HCT116 (cell line): ENCODE measurements around the gene DPP10. TPM values are rescaled to one million over a fixed set of nuclear protein-coding genes. Genes with fewer than 3 reads are reported as not detected.

Experiments
- ATAC-seq: fragments of 200-7000 bp; cut with Tn5 transposase; 2 replicates; pipeline ENCODE4 v1.9.1; 2020; ENCODE audit warnings: mild to moderate bottlenecking, moderate library complexity
- BruUV-seq: library from RNA; stranded (reverse); fragments of 400-500 nt; replicated peaks from 2 replicates; lab custom pipeline; 2021; lab: Mats Ljungman, UMichigan
- CTCF ChIA-PET: fragments of 300-600 bp; sonication (Branson Sonifier 250); formaldehyde crosslinking; loops from one replicate; lab custom pipeline; 2021; ENCODE audit warnings: antibody characterized with exemption; lab: Charles Lee
- POLR2A ChIA-PET: fragments of 300-600, 350-600 bp; sonication (Branson Sonifier 250); formaldehyde crosslinking; loops from one replicate; lab custom pipeline; 2021; ENCODE audit warnings: antibody characterized with exemption; lab: Charles Lee
- RAD21 ChIA-PET, 2 experiments: fragments of 300-600 bp; sonication (Branson Sonifier 250); formaldehyde crosslinking; loops; one replicate each; lab custom pipeline; 2023; ENCODE audit warnings: low total read pairs in 2 of 2; ENCODE audit not compliant: uncharacterized antibody in 2 of 2, unreplicated experiment in 2 of 2, low non-redundant PET in 1 of 2; lab: Charles Lee
- DNase-seq: peaks from one replicate; pipeline ENCODE4 v3.0.0-alpha.2; 2010; ENCODE audit warnings: low read depth, low spot score
- H2AFZ ChIP-seq: fragments of 200-600 bp; shearing (Covaris generic), sonication (generic); 2 replicates; pipeline ENCODE4 v1.6.1; 2017; ENCODE audit warnings: low read depth, mixed run types, mixed read lengths, antibody characterized with exemption, low read length; ENCODE audit not compliant: poor library complexity, severe bottlenecking
- H3K27ac ChIP-seq: 2 replicates; pipeline ENCODE4 v1.5.1; 2012; ENCODE audit warnings: low read depth, low read length
- H3K27me3 ChIP-seq: fragments of 200-600 bp; sonication (generic); 2 replicates; pipeline ENCODE4 v1.6.1; 2016; ENCODE audit warnings: mixed run types, low read length, mixed read lengths; ENCODE audit not compliant: insufficient read depth
- H3K36me3 ChIP-seq, 2 experiments: fragments of 200-500 bp in 1 of 2; fragments of 200-600 bp in 1 of 2; sonication (Bioruptor generic) in 1 of 2; sonication (generic) in 1 of 2; 2 replicates each; pipeline versions ENCODE4 v1.5.1 to v1.6.1; 2014 to 2016; ENCODE audit warnings: low read length in 2 of 2, inconsistent platforms in 1 of 2, mixed read lengths in 1 of 2, mixed run types in 1 of 2; ENCODE audit not compliant: insufficient read depth in 2 of 2, control insufficient read depth in 1 of 2
- H3K4me1 ChIP-seq, 2 experiments: fragments of 200-600 bp in 1 of 2; sonication (generic) in 1 of 2; 2 replicates each; pipeline versions ENCODE4 v1.5.1 to v1.6.1; 2012 to 2017; ENCODE audit warnings: low read length in 2 of 2, inconsistent platforms in 1 of 2, mild to moderate bottlenecking in 1 of 2, mixed read lengths in 1 of 2, mixed run types in 1 of 2, moderate library complexity in 1 of 2; ENCODE audit not compliant: insufficient read depth in 2 of 2, control insufficient read depth in 1 of 2
- H3K4me2 ChIP-seq: fragments of 200-600 bp; sonication (generic); 2 replicates; pipeline ENCODE4 v1.6.1; 2017; ENCODE audit warnings: mixed run types, low read length, mixed read lengths
- H3K4me3 ChIP-seq, 2 experiments: fragments of 200-600 bp in 1 of 2; sonication (generic) in 1 of 2; replicated peaks in 1 of 2; 2 replicates each; pipeline ENCODE4 v1.5.1; 2011 to 2016; ENCODE audit warnings: low read length in 2 of 2, control low read depth in 1 of 2, low read depth in 1 of 2, mild to moderate bottlenecking in 1 of 2, mixed read lengths in 1 of 2, mixed run types in 1 of 2
- H3K79me2 ChIP-seq: fragments of 200-600 bp; sonication (generic); 2 replicates; pipeline ENCODE4 v1.6.1; 2017; ENCODE audit warnings: mild to moderate bottlenecking, mixed run types, low read length, moderate library complexity, mixed read lengths; ENCODE audit not compliant: insufficient read depth
- H3K9ac ChIP-seq: fragments of 200-600 bp; sonication (generic); 2 replicates; pipeline ENCODE4 v1.6.1; 2016; ENCODE audit warnings: low read length, mixed read lengths
- H3K9me2 ChIP-seq: fragments of 200-600 bp; sonication (generic), shearing (Covaris generic); 2 replicates; pipeline ENCODE4 v1.6.1; 2017; ENCODE audit warnings: mixed run types, mild to moderate bottlenecking, moderate library complexity; ENCODE audit not compliant: insufficient read depth
- H3K9me3 ChIP-seq, 2 experiments: fragments of 200-500 bp in 1 of 2; fragments of 200-600 bp in 1 of 2; sonication (Bioruptor generic) in 1 of 2; sonication (generic) in 1 of 2; 2 replicates each; pipeline ENCODE4 v1.6.1; 2014 to 2017; ENCODE audit warnings: low read length in 2 of 2, mixed read lengths in 2 of 2, inconsistent platforms in 1 of 2, low read depth in 1 of 2, mild to moderate bottlenecking in 1 of 2, mixed run types in 1 of 2, moderate library complexity in 1 of 2; ENCODE audit not compliant: control insufficient read depth in 1 of 2, insufficient read depth in 1 of 2
- H4K20me1 ChIP-seq: fragments of 200-600 bp; sonication (generic), shearing (Covaris generic); 2 replicates; pipeline ENCODE4 v1.6.1; 2017; ENCODE audit warnings: mixed run types, mild to moderate bottlenecking, moderate library complexity; ENCODE audit not compliant: insufficient read depth
- ATF3 ChIP-seq: IDR thresholded peaks from 2 replicates; pipeline ENCODE4 v1.6.1; 2012
- CEBPB ChIP-seq: IDR thresholded peaks from 2 replicates; pipeline ENCODE4 v1.6.1; 2012; ENCODE audit warnings: low read depth
- EGR1 ChIP-seq: IDR thresholded peaks from 2 replicates; pipeline ENCODE4 v1.6.1; 2012; ENCODE audit warnings: low read depth
- ELF1 ChIP-seq: IDR thresholded peaks from 2 replicates; pipeline ENCODE4 v1.6.1; 2012; ENCODE audit warnings: low read depth, borderline replicate concordance
- EZH2 ChIP-seq: fragments of 200-600 bp; sonication (generic); IDR thresholded peaks from 2 replicates; pipeline ENCODE4 v1.6.1; 2017; ENCODE audit warnings: antibody characterized with exemption, mixed run types
- EZH2phosphoT487 ChIP-seq: fragments of 200-600 bp; IDR thresholded peaks from 2 replicates; pipeline ENCODE4 v1.6.1; 2018; ENCODE audit warnings: antibody characterized with exemption, borderline replicate concordance
- FOSL1 ChIP-seq: IDR thresholded peaks from 2 replicates; pipeline ENCODE4 v1.6.1; 2012; ENCODE audit warnings: low read depth
- JUND ChIP-seq: IDR thresholded peaks from 2 replicates; pipeline ENCODE4 v1.6.1; 2012
- SIN3A ChIP-seq: IDR thresholded peaks from 2 replicates; pipeline ENCODE4 v1.6.1; 2012; ENCODE audit warnings: low read depth
- TCF7L2 ChIP-seq: IDR thresholded peaks from 2 replicates; pipeline ENCODE4 v1.7.0; 2011; ENCODE audit warnings: borderline replicate concordance, inconsistent platforms; ENCODE audit not compliant: insufficient read depth, insufficient read length; ENCODE audit errors: extremely low read depth
- intact Hi-C: fragments of 100-400 bp; cut with micrococcal nuclease; formaldehyde crosslinking; loops from 2 replicates; pipeline ENCODE4 v1.10.0; 2022
- total RNA-seq: library from RNA; stranded (reverse); gene quantifications from one replicate; pipeline ENCODE4 v1.2.1, GENCODE V29; 2021; ENCODE audit not compliant: unreplicated experiment
- TF ChIP-seq, protein P1 (sequence below): IDR thresholded peaks from 2 replicates; pipeline ENCODE4 v1.6.1; 2012
- TF ChIP-seq, protein P2 (sequence below), 3 experiments: fragments of 200-600 bp in 1 of 3; sonication (generic) in 1 of 3; IDR thresholded peaks in 2 of 3; conservative IDR thresholded peaks in 1 of 3; 2 replicates each; pipeline ENCODE4 v1.5.1; 2012 to 2017; ENCODE audit warnings: low read depth in 2 of 3, low read length in 2 of 3, antibody characterized with exemption in 1 of 3, borderline replicate concordance in 1 of 3, control low read depth in 1 of 3, mild to moderate bottlenecking in 1 of 3, mixed read lengths in 1 of 3, mixed run types in 1 of 3, moderate library complexity in 1 of 3; ENCODE audit not compliant: insufficient read depth in 1 of 3

Gene DPP10
- total RNA-seq, 1 experiment from 2014 or later = not detected

DNA sequence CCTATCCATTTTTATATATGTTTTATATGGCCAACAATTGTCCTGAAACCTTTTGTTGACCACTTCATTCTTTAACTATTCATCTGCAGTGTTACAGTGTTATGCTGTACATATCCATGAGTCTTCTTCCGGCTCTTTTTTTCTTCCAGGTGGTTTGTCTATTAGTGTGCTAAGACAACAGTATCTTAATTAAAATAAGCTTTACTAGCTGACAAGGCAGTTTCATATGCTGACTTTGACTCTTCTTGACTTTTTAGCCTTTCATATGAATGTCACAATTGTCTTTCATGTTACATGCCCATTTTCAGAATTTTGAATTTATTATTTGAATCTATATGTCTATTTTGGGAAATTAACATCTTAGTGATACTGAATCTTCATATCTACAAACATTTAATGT is 1249.0 kb downstream of the DPP10 start:
- ChIA-PET POLR2A (no interaction called here), RAD21 (no interaction called here), CTCF (no interaction called here)
- H3K27me3 ChIP-seq = no peaks in the 10 kb centered on the region
- H3K79me2 ChIP-seq = no peaks in the 10 kb centered on the region
- H3K9me3 ChIP-seq = peaks cover 0 to 30% of the 10 kb centered on the region in 2 experiments; a peak in 3 of 4 replicates
- H3K9ac ChIP-seq = no peak overlapping the region
- intact Hi-C loops = no loop called here
- no peak overlapping the region for H3K27ac ChIP-seq
- BruUV-seq = no TSS peak
- no peaks in the 10 kb centered on the region for H3K9me2 ChIP-seq
- no peaks in the 10 kb centered on the region for H4K20me1 ChIP-seq
- ATAC-seq (no peak), DNase-seq (no peak)
- H3K4me3 ChIP-seq = no peak overlapping the region
- H3K4me1 ChIP-seq = no peaks in the 10 kb centered on the region
- H3K4me2 ChIP-seq = no peak overlapping the region
- no peak overlapping the region for H2AFZ ChIP-seq
- no peaks in the 10 kb centered on the region for H3K36me3 ChIP-seq
- no peak for TF ChIP-seq TCF7L2
- no peak for TF ChIP-seq ELF1
- no peak for TF ChIP-seq EZH2phosphoT487
- TF ChIP-seq, protein P1, sequence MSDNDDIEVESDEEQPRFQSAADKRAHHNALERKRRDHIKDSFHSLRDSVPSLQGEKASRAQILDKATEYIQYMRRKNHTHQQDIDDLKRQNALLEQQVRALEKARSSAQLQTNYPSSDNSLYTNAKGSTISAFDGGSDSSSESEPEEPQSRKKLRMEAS = no peak
- TF ChIP-seq, protein P2, sequence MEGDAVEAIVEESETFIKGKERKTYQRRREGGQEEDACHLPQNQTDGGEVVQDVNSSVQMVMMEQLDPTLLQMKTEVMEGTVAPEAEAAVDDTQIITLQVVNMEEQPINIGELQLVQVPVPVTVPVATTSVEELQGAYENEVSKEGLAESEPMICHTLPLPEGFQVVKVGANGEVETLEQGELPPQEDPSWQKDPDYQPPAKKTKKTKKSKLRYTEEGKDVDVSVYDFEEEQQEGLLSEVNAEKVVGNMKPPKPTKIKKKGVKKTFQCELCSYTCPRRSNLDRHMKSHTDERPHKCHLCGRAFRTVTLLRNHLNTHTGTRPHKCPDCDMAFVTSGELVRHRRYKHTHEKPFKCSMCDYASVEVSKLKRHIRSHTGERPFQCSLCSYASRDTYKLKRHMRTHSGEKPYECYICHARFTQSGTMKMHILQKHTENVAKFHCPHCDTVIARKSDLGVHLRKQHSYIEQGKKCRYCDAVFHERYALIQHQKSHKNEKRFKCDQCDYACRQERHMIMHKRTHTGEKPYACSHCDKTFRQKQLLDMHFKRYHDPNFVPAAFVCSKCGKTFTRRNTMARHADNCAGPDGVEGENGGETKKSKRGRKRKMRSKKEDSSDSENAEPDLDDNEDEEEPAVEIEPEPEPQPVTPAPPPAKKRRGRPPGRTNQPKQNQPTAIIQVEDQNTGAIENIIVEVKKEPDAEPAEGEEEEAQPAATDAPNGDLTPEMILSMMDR (IDR thresholded peaks at IDR 0.05 in 2 of 3, conservative IDR thresholded peaks at IDR 0.05 in 1 of 3; ENCODE audit: borderline replicate concordance in 1 of 3, insufficient read depth in 1 of 3, low read depth in 2 of 3, low read length in 2 of 3) = no peak
- TF ChIP-seq CEBPB = no peak
- TF ChIP-seq EZH2 = no peak
- no peak for TF ChIP-seq EGR1
- no peak for TF ChIP-seq JUND
- no peak for TF ChIP-seq FOSL1
- no peak for TF ChIP-seq ATF3
- TF ChIP-seq SIN3A = no peak
